Lower lobe of right lung (tissue), 2 donors: ENCODE measurements around the gene SLC9A9. TPM values are rescaled to one million over a fixed set of nuclear protein-coding genes. Genes with fewer than 3 reads are reported as not detected.

Experiments
- ATAC-seq, 2 donors: fragments of 200-7000 bp; cut with Tn5 transposase; one replicate each; pipeline ENCODE4 v1.9.1; 2020 to 2022; ENCODE audit warnings: mild to moderate bottlenecking in 2 of 2, moderate library complexity in 2 of 2
- DNase-seq: peaks from one replicate; pipeline ENCODE4 v3.0.0-alpha.2; 2020
- H3K27ac ChIP-seq: fragments of 200-600 bp; one replicate; pipeline ENCODE4 v1.8.0; 2022
- H3K27me3 ChIP-seq: fragments of 200-600 bp; one replicate; pipeline ENCODE4 v1.8.0; 2022; ENCODE audit warnings: low read depth
- H3K36me3 ChIP-seq: fragments of 200-600 bp; one replicate; pipeline ENCODE4 v1.8.0; 2022; ENCODE audit warnings: mild to moderate bottlenecking
- H3K4me1 ChIP-seq: fragments of 200-600 bp; one replicate; pipeline ENCODE4 v1.8.0; 2022
- H3K4me3 ChIP-seq: fragments of 200-600 bp; one replicate; pipeline ENCODE4 v1.8.0; 2022; ENCODE audit warnings: mild to moderate bottlenecking
- H3K9me3 ChIP-seq: fragments of 200-600 bp; one replicate; pipeline ENCODE4 v1.8.0; 2022
- intact Hi-C: fragments of 100-400 bp; cut with DNase I; formaldehyde crosslinking; loops from one replicate; pipeline ENCODE4 v1.11.0; 2022
- total RNA-seq: library from RNA; stranded (reverse); fragmentation: NEBNext Ultra II Directional; extraction: Animal tissue kit (Norgen Biotek cat#: 25700); gene quantifications from one replicate; pipeline ENCODE4 v1.2.1, GENCODE V29; 2021
- TF ChIP-seq, protein P1 (sequence below): fragments of 200-600 bp; IDR thresholded peaks from one replicate; pipeline ENCODE4 v1.8.0; 2022; ENCODE audit warnings: antibody characterized with exemption, mild to moderate bottlenecking
- donor health status: DM: no; HTN: yes; CAD: no; lungs with severe emphysema.

SLC9A9 gene
- total RNA-seq, 1 donor from 2014 or later: 15.6 TPM

DNA sequence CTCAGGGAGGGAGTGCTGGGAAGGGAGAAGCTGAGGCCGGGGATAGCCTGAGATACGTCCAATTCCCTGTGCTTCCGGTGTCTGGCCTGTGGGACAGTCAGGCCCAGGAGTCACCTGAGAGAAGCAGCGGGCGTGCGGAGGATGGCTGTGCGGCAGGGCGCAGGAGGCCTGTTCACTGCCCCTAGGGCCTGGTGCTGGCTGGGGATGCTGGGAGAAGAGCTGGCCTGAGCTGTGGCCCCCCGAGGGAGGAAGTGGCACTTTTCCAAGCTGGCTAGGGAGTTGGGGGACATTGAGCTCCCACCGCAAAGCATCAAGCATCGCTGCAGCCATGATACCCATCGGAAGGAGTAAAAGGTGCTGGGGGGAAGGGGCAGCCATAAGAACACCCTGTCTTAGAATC lies 619.9 kb downstream of the SLC9A9 start:
- intact Hi-C loops: no loop called here
- Histone ChIP-seq H3K27ac (no peak overlapping the region), H3K36me3 (no peaks in the 10 kb centered on the region), H3K27me3 (no peaks in the 10 kb centered on the region), H3K4me1 (no peaks in the 10 kb centered on the region), H3K4me3 (no peak overlapping the region), H3K9me3 (no peaks in the 10 kb centered on the region)
- DNase-seq (no peak), ATAC-seq (no peak)
- TF ChIP-seq, protein P1, sequence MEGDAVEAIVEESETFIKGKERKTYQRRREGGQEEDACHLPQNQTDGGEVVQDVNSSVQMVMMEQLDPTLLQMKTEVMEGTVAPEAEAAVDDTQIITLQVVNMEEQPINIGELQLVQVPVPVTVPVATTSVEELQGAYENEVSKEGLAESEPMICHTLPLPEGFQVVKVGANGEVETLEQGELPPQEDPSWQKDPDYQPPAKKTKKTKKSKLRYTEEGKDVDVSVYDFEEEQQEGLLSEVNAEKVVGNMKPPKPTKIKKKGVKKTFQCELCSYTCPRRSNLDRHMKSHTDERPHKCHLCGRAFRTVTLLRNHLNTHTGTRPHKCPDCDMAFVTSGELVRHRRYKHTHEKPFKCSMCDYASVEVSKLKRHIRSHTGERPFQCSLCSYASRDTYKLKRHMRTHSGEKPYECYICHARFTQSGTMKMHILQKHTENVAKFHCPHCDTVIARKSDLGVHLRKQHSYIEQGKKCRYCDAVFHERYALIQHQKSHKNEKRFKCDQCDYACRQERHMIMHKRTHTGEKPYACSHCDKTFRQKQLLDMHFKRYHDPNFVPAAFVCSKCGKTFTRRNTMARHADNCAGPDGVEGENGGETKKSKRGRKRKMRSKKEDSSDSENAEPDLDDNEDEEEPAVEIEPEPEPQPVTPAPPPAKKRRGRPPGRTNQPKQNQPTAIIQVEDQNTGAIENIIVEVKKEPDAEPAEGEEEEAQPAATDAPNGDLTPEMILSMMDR: no peak

DNA sequence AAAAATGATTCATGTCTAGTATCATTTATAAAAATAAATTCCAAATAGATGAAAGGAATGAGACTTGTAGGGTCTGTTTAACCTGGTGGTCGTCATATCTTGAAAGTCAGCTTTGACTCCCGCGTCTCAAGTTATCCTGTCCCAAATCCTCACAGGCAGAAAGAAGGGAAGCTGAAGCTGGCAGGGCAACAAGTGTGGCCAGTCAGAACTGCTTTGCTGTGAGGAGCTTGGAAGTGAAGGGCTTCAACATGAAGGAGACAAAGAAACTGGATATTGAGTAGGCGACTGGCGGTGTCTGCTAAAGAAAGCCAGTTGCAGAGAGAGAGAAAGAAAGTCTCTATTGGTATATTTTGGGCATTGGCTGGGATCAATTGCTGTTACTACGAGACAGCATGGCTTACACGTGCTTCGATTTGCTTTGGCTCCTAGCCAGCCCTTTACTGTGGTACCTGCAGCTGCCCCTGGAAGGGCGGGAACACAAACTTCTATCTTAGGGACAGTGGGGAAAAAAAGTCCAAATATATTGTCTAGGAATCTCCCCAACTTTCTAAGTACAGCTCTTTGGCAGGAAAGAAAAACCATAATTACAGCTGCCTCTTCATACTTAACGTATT lies 621.5 kb downstream of the SLC9A9 start:
- Histone ChIP-seq H3K27ac (no peak overlapping the region), H3K9me3 (no peaks in the 10 kb centered on the region), H3K27me3 (no peaks in the 10 kb centered on the region), H3K36me3 (no peaks in the 10 kb centered on the region), H3K4me1 (no peaks in the 10 kb centered on the region), H3K4me3 (no peak overlapping the region)
- ATAC-seq: no peak
- TF ChIP-seq, protein P1: no peak
- intact Hi-C loops: no loop called here
- no peak for DNase-seq

DNA sequence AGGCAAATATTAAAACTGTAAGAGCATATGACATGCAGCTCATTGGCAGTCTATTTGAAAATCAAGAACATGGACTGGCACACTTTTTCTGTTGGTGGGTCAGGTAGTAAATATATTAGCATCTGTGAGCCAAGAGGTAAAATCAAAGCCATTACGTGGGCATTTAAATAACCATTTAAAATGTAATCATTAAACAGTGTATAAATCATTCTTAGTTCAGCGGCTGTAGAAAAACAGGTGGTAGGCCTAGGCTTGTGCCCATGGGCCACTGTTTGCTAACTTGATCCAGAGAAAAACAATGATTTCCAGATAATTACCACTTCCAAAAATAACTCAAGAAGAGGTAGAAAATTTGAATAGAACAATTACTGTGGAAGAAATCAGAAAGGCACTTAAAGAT lies 623.6 kb downstream of the SLC9A9 start:
- DNase-seq (no peak), ATAC-seq (no peak)
- no peaks in the 10 kb centered on the region for H3K36me3 ChIP-seq
- H3K4me1 ChIP-seq: no peaks in the 10 kb centered on the region
- intact Hi-C loops: no loop called here
- H3K27me3 ChIP-seq: no peaks in the 10 kb centered on the region
- H3K27ac ChIP-seq: no peak overlapping the region
- no peaks in the 10 kb centered on the region for H3K9me3 ChIP-seq
- no peak overlapping the region for H3K4me3 ChIP-seq
- TF ChIP-seq, protein P1: no peak

DNA sequence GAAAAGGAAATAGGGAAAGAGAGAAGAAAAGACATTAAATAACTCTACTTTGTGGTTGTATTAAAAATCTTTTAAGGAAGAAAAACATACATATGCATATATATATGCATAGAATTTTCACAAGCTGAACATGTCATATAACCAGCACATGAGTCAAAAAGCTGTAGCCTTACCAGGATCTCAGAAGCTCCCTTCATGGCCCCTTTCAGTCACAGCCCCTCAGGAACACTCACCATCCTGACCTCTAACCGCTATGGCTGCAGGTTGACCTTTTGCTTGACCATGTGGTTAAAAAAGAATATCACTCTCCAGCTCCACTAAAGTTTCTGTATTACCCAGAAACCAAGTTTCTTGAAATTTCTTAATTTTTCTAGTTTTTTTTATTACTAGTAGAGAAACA lies 625.3 kb downstream of the SLC9A9 start:
- no peaks in the 10 kb centered on the region for H3K36me3 ChIP-seq
- H3K27me3 ChIP-seq: no peaks in the 10 kb centered on the region
- H3K27ac ChIP-seq: no peak overlapping the region
- no peak for DNase-seq
- no peaks in the 10 kb centered on the region for H3K9me3 ChIP-seq
- intact Hi-C loops: no loop called here
- ATAC-seq: no peak
- no peaks in the 10 kb centered on the region for H3K4me1 ChIP-seq
- no peak overlapping the region for H3K4me3 ChIP-seq
- TF ChIP-seq, protein P1: no peak

DNA sequence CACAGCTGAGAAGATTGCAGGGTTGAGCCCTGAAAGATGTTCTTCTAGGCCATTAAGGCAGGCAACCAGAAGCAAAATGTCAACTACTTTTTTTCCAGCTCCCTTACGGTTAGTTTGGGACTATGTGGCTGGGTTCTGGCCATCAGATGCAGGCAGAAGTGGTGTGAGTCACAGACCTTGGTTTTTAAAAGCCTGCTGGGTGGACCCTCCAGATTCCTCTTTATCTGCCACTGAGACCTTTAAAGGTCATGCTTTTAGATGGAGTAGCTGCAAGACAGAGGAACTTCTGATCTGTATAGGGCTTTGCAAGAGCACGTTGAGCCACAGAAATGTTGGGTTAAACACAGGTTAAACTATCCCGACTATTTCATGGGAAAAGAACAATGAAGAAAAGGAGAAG lies 625.8 kb downstream of the SLC9A9 start:
- Histone ChIP-seq H3K4me1 (no peaks in the 10 kb centered on the region), H3K27me3 (no peaks in the 10 kb centered on the region), H3K36me3 (no peaks in the 10 kb centered on the region), H3K27ac (no peak overlapping the region), H3K9me3 (no peaks in the 10 kb centered on the region), H3K4me3 (no peak overlapping the region)
- DNase-seq (no peak), ATAC-seq (no peak)
- TF ChIP-seq, protein P1: no peak
- intact Hi-C loops: no loop called here
